ENCODE measurements around the gene CAMTA1. TPM values are rescaled to one million over a fixed set of nuclear protein-coding genes. Genes with fewer than 3 reads are reported as not detected.

Gene CAMTA1
- total RNA-seq, 1 experiment from 2014 or later, result 69.5 TPM

DNA sequence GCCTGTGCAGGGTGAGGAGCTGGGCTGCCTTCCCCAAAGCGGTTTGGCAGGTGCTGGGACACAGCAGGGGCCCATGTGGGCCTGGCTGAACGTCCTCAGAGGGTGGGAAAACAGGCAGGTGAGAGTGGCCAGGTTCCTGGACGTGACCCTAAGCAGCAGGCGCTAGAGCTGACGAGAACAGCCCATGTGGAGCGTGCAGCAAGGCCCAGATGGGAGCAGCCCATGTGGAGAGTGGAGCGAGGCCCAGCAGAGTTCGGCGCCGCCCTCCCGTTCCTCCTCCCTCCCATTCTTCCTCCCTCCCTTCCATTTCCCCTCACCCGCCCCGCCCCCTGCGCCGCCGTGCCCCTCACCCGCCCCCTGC is 671.4 kb downstream of the CAMTA1 start:
- Histone ChIP-seq H3K27me3 (ENCODE audit: insufficient read depth, low read length) (no peaks in the 10 kb centered on the region), H3K79me2 (ENCODE audit: insufficient read depth, low read length) (no peaks in the 10 kb centered on the region), H3K9me3 (ENCODE audit: control insufficient read depth in 1 of 2, insufficient read depth in 1 of 2, low read depth in 1 of 2, low read length in 2 of 2) (no peaks in the 10 kb centered on the region), H3K9ac (ENCODE audit: low read length) (no peak overlapping the region), H2AFZ (ENCODE audit: low read depth, low read length, poor library complexity, severe bottlenecking) (no peak overlapping the region), H3K4me2 (ENCODE audit: low read length) (no peak overlapping the region), H3K4me3 (replicated peaks in 1 of 2; ENCODE audit: low read depth in 1 of 2, low read length in 2 of 2) (no peak overlapping the region), H3K27ac (ENCODE audit: low read depth, low read length) (no peak overlapping the region), H3K36me3 (ENCODE audit: control insufficient read depth in 1 of 2, insufficient read depth in 2 of 2, low read length in 2 of 2) (no peaks in the 10 kb centered on the region), H3K9me2 (ENCODE audit: insufficient read depth) (no peaks in the 10 kb centered on the region), H3K4me1 (ENCODE audit: control insufficient read depth in 1 of 2, insufficient read depth in 2 of 2, low read length in 2 of 2) (peaks cover 0 to 7% of the 10 kb centered on the region in 2 experiments; a peak in 2 of 4 replicates), H4K20me1 (ENCODE audit: insufficient read depth) (no peaks in the 10 kb centered on the region)
- RAD21 ChIA-PET (ENCODE audit: low non-redundant PET in 1 of 2, low total read pairs in 2 of 2, uncharacterized antibody in 2 of 2, unreplicated experiment in 2 of 2), result no interaction called here
- ATAC-seq, result no peak
- POLR2A ChIA-PET, result interaction anchor here (1.4 kb wide), 1 partner anchor 14 kb away, joined by 3 read pairs; no protein-coding TSS in a partner anchor
- TF ChIP-seq ZFX (IDR thresholded peaks at IDR 0.05) (no peak), EZH2phosphoT487 (IDR thresholded peaks at IDR 0.05; ENCODE audit: borderline replicate concordance) (no peak), ZNF274 (IDR thresholded peaks at IDR 0.05; ENCODE audit: low read depth, low read length) (no peak), POLR2AphosphoS5 (IDR thresholded peaks at IDR 0.05; ENCODE audit: low read depth, low read length) (no peak), YY1 (IDR thresholded peaks at IDR 0.05; ENCODE audit: extremely low read depth, insufficient replicate concordance, low read depth, low read length) (no peak), SIN3A (IDR thresholded peaks at IDR 0.05; ENCODE audit: low read depth) (no peak)
- TF ChIP-seq, protein P1, sequence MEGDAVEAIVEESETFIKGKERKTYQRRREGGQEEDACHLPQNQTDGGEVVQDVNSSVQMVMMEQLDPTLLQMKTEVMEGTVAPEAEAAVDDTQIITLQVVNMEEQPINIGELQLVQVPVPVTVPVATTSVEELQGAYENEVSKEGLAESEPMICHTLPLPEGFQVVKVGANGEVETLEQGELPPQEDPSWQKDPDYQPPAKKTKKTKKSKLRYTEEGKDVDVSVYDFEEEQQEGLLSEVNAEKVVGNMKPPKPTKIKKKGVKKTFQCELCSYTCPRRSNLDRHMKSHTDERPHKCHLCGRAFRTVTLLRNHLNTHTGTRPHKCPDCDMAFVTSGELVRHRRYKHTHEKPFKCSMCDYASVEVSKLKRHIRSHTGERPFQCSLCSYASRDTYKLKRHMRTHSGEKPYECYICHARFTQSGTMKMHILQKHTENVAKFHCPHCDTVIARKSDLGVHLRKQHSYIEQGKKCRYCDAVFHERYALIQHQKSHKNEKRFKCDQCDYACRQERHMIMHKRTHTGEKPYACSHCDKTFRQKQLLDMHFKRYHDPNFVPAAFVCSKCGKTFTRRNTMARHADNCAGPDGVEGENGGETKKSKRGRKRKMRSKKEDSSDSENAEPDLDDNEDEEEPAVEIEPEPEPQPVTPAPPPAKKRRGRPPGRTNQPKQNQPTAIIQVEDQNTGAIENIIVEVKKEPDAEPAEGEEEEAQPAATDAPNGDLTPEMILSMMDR (IDR thresholded peaks at IDR 0.05 in 2 of 3, conservative IDR thresholded peaks at IDR 0.05 in 1 of 3; ENCODE audit: borderline replicate concordance in 1 of 3, insufficient read depth in 1 of 3, low read depth in 2 of 3, low read length in 2 of 3), result no peak
- TF ChIP-seq, protein P2, sequence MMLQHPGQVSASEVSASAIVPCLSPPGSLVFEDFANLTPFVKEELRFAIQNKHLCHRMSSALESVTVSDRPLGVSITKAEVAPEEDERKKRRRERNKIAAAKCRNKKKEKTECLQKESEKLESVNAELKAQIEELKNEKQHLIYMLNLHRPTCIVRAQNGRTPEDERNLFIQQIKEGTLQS (IDR thresholded peaks at IDR 0.05), result no peak
- TF ChIP-seq, protein P3, sequence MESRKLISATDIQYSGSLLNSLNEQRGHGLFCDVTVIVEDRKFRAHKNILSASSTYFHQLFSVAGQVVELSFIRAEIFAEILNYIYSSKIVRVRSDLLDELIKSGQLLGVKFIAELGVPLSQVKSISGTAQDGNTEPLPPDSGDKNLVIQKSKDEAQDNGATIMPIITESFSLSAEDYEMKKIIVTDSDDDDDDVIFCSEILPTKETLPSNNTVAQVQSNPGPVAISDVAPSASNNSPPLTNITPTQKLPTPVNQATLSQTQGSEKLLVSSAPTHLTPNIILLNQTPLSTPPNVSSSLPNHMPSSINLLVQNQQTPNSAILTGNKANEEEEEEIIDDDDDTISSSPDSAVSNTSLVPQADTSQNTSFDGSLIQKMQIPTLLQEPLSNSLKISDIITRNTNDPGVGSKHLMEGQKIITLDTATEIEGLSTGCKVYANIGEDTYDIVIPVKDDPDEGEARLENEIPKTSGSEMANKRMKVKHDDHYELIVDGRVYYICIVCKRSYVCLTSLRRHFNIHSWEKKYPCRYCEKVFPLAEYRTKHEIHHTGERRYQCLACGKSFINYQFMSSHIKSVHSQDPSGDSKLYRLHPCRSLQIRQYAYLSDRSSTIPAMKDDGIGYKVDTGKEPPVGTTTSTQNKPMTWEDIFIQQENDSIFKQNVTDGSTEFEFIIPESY (IDR thresholded peaks at IDR 0.05; ENCODE audit: extremely low read depth, insufficient replicate concordance, low read length), result no peak
- CTCF ChIA-PET, result no interaction called here
- BruUV-seq (replicated peaks), result no TSS peak
- no peak for DNase-seq (ENCODE audit: low read depth, low spot score)
- intact Hi-C loops (cut with micrococcal nuclease), result no loop called here

Data from HCT116 (cell line).